ENCODE measurements around the gene FBXO31. TPM values are rescaled to one million over a fixed set of nuclear protein-coding genes. Genes with fewer than 3 reads are reported as not detected.
A peak's percentile ranks its signal among the peaks of the same experiment; 100 is the strongest.

The FBXO31 gene
- total and polyA plus RNA-seq, 2 of the 8 experiments (the other 6 are each of a cell fraction or from before 2014, with no cell fraction given), result 8.3 to 21.6 TPM

- CTCF ChIA-PET (ENCODE audit: partially characterized antibody), result interaction anchor here (0.6 to 1.5 kb wide), 2 partner anchors 14 to 34 kb away, joined by 3 read pairs; no protein-coding TSS in a partner anchor
- Histone ChIP-seq H3K23ac (ENCODE audit: insufficient read length) (no peak overlapping the region), H2AK5ac (ENCODE audit: low read depth, low read length) (no peak overlapping the region), H3K27ac (ENCODE audit: low read depth, low read length) (peak overlapping the region; percentile 66), H3K9ac (replicated peaks in 1 of 4; ENCODE audit: extremely low read depth in 1 of 4, low read depth in 3 of 4, low read length in 3 of 4) (no peak overlapping the region), H3K14ac (ENCODE audit: insufficient read length) (no peak overlapping the region), H2BK5ac (ENCODE audit: low read depth, low read length) (no peak overlapping the region; the same call in 1 of the 2 replicates), H3K36me3 (ENCODE audit: control insufficient read depth in 2 of 4, insufficient read depth in 4 of 4, low read length in 3 of 4) (peaks cover 0 to 17% (median 9%) of the 10 kb centered on the region in 4 experiments; a peak in 5 of 8 replicates), H4K91ac (replicated peaks; ENCODE audit: insufficient read length, low read length) (no peak overlapping the region), H3K18ac (ENCODE audit: extremely low read depth, low read length) (no peak overlapping the region), H3K27me3 (replicated peaks in 1 of 4; ENCODE audit: control insufficient read depth in 3 of 4, extremely low read depth in 1 of 4, insufficient read depth in 3 of 4, low read length in 3 of 4) (no peaks in the 10 kb centered on the region), H2BK20ac (ENCODE audit: low read length) (no peak overlapping the region), H3K79me2 (ENCODE audit: control insufficient read depth in 1 of 2, insufficient read depth in 2 of 2, low read length in 2 of 2) (no peaks in the 10 kb centered on the region; a peak in 1 of 4 replicates), H4K20me1 (replicated peaks in 1 of 2; ENCODE audit: control insufficient read depth in 1 of 2, insufficient read depth in 2 of 2, low read length in 2 of 2) (peaks cover 5 to 14% of the 10 kb centered on the region in 2 experiments), H3K4me1 (replicated peaks in 1 of 4; ENCODE audit: control insufficient read depth in 3 of 4, insufficient read depth in 4 of 4, low read length in 3 of 4) (peaks cover 0 to 4% (median 0%) of the 10 kb centered on the region in 4 experiments; a peak in 2 of 7 replicates), H4K8ac (ENCODE audit: extremely low read depth, insufficient read depth, low read length) (no peak overlapping the region; the same call in 1 of the 2 replicates), H3K79me1 (ENCODE audit: low read depth, low read length) (peaks cover 6% of the 10 kb centered on the region), H2BK120ac (replicated peaks; ENCODE audit: low read depth, low read length) (no peak overlapping the region), H2BK15ac (ENCODE audit: low read length) (no peak overlapping the region), H4K5ac (ENCODE audit: insufficient read length, low read depth, low read length) (no peak overlapping the region), H3K4ac (replicated peaks; ENCODE audit: insufficient read length, low read depth, low read length) (no peak overlapping the region), H3K9me3 (ENCODE audit: insufficient read depth in 2 of 2, low read depth in 1 of 2, low read length in 1 of 2) (no peaks in the 10 kb centered on the region), H2AFZ (ENCODE audit: low read length) (no peak overlapping the region), H3K4me3 (ENCODE audit: extremely low read depth in 1 of 4, insufficient read depth in 2 of 4, low read depth in 3 of 4, low read length in 4 of 4) (no peak overlapping the region), H3K23me2 (ENCODE audit: low read depth, low read length) (no peaks in the 10 kb centered on the region), H2BK12ac (ENCODE audit: low read depth, low read length) (no peak overlapping the region), H3K4me2 (ENCODE audit: insufficient read depth in 1 of 2, low read depth in 2 of 2, low read length in 2 of 2) (no peak overlapping the region), H3K56ac (replicated peaks; ENCODE audit: insufficient read length, low read depth, low read length) (no peak overlapping the region)
- 87% methylated on average over 16 of the region's 16 CpGs; no CpG with 5 or more reads in 1 of the 2 experiments for WGBS, 2 experiments (ENCODE audit: extremely low coverage in 1 of 2, insufficient coverage in 1 of 2, insufficient read length in 1 of 2, insufficient replicate concordance in 2 of 2, low coverage in 1 of 2, low lambda C conversion rate in 2 of 2, missing lambda C conversion rate in 1 of 2)
- POLR2A ChIA-PET (ENCODE audit: partially characterized antibody), result interaction anchor here (0.8 kb wide), 1 partner anchor 39 kb away, joined by 3 read pairs; no protein-coding TSS in a partner anchor
- DNase-seq (ENCODE audit: low read depth in 1 of 2, low spot score in 2 of 2), result no peak
- no peak for FAIRE-seq
- no peak for TF ChIP-seq CHD1 (IDR thresholded peaks at IDR 0.05; ENCODE audit: low read depth, low read length)
- no peak for TF ChIP-seq CBX5 (IDR thresholded peaks at IDR 0.05; ENCODE audit: low read depth, low read length)
- no peak for TF ChIP-seq E2F6 (IDR thresholded peaks at IDR 0.05)
- no peak for TF ChIP-seq KDM5A (IDR thresholded peaks at IDR 0.05; ENCODE audit: low read length)
- TF ChIP-seq SP1 (IDR thresholded peaks at IDR 0.05; ENCODE audit: low read depth, low read length), result no peak
- TF ChIP-seq RXRA (IDR thresholded peaks at IDR 0.05; ENCODE audit: insufficient read depth, low read depth, low read length), result no peak
- TF ChIP-seq SP4 (IDR thresholded peaks at IDR 0.05; ENCODE audit: low read length), result no peak
- no peak for TF ChIP-seq CEBPB (IDR thresholded peaks at IDR 0.05; ENCODE audit: low read depth, low read length)
- TF ChIP-seq BCL11A (IDR thresholded peaks at IDR 0.05; ENCODE audit: low read depth in 2 of 2, low read length in 2 of 2), result no peak
- TF ChIP-seq CREB1 (IDR thresholded peaks at IDR 0.05), result no peak
- no peak for TF ChIP-seq EGR1 (IDR thresholded peaks at IDR 0.05; ENCODE audit: borderline replicate concordance, low read depth, low read length)
- TF ChIP-seq, protein P1, sequence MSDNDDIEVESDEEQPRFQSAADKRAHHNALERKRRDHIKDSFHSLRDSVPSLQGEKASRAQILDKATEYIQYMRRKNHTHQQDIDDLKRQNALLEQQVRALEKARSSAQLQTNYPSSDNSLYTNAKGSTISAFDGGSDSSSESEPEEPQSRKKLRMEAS (IDR thresholded peaks at IDR 0.05), result no peak
Observed at GRCh38 chr16:87360862-87361610, 22.5 kb downstream of the FBXO31 start.

Measured in H1 (cell line).